HG02571 (cell line): ENCODE data around the gene NAB1.
A peak's percentile ranks its signal among the peaks of the same experiment; 100 is the strongest.
"Not testable (repeated sequence)": the region's sequence is repeated elsewhere in the genome, so short reads cannot be mapped to it uniquely, and the experiment has no call there.

Experiments used
- ATAC-seq: cut with Tn5 transposase; IDR thresholded peaks from one replicate; pipeline ENCODE4 v1.9.1; 2021; ENCODE audit warnings: mild to moderate bottlenecking, moderate library complexity; ENCODE audit not compliant: unreplicated experiment

The NAB1 gene, protein sequence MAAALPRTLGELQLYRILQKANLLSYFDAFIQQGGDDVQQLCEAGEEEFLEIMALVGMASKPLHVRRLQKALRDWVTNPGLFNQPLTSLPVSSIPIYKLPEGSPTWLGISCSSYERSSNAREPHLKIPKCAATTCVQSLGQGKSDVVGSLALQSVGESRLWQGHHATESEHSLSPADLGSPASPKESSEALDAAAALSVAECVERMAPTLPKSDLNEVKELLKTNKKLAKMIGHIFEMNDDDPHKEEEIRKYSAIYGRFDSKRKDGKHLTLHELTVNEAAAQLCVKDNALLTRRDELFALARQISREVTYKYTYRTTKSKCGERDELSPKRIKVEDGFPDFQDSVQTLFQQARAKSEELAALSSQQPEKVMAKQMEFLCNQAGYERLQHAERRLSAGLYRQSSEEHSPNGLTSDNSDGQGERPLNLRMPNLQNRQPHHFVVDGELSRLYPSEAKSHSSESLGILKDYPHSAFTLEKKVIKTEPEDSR

DNA sequence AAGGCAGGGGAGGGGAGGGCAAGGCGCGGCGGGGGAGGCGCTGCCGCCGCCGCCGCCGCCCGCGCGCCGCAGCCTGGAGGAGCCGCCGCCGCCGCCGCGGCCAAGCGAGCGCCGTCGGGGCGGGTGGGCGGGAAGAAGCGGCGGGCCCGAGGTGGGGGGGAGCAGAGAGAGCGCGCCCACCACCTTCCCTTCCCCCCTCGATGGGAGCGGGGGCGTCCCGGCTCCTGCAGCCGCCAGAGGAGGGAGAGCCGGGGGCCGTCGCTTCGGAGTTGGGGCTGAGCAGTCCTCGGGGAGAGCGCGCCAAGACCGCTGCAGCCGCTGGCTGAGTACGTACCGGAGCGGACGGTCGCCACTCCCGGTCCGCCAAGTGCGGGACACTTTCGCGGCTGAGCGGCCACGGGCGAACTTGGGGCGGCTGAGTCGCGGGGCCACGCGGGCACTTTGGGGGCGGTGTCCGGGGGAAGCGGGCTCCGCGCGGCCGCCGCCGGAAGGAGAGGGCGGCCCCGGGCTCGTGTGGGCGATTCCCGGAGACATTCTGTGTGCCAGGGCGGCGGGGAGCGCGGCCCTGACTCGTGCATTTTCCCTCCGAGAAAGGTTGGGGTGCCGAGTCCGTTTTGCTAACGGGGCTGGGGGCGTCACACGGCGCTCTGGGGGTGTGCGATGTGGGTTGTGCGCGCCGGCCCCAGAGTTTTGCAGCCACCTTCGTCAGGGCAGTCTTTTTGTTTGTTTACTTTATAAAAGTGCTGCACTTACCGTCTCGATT, at the start of gene NAB1:
TSS of gene NAB1 (plus strand) at position 49 of the 763 bp plus-strand sequence. CDS start 10,094 bp downstream, outside the sequence.
- peak; percentile 52 for ATAC-seq

DNA sequence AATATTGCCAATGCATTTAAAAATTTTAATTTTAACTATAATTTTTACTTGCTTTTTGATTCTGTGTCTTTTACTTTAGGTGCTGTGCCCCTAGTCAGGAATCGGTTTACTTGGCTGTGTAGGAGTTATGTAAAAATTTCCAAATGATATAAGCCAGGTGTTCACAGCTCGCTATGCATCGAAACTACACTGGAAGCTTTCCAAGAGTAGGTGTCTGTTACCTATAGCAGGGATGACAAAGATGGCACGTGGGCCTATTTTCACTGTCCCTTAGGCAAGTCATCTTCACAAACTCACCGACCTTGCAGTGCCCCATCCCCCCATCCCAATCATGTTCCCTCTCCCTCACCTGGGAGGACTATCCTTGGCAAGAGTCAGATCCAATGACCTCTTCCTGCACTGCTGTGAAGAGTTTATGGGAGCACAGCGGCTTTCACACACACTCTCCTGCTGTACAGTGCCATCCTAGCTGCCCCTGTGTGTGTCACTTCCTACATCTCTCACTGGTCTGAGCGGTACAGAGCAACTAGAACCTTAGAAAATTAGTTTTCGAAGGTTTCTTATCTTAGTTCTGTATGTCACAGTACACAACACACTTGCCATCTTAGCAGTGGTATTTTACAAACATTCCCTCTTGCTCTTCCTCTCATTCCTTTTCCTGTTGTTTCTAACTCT, 49.2 kb upstream of the NAB1 start:
- no peak for ATAC-seq

DNA sequence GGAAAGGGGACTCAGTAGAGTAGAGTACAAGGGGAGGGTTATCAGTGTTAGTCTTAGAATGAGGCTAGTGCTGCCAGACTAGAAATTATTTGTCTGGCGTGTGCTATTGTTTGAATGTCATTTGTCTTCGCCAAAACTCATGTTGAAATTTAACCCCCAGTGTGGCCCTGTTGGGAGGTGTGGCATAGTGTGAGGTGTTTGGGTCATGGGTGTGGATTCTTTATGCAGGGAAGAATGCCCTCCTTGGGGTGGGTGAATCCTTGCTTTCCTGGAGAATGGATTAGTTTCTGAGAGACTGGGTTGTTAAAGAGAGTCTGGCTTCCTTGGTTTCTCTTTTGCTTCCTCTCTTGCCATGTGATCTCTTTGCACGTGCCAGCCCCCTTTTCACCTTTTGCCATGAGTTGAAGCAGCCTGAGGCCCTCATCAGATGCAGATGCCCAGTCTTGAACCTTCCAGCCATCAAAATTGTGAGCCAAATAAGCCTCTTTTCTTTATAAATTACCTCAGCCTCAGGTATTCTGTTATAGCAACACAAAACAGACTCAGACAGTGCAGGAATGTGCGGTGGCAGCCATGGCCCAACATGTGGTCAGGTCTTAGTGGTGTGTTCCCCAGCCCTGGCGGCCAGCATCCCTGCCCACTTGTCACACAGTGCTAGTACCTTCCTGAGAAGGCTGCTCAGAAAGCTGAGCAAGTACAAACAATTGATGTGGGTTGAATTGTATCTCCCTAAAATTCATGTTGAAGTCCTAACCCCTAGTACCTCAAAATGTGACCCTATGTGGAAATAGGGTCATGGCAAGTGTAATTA, 48.4 kb upstream of the NAB1 start:
- no peak for ATAC-seq

DNA sequence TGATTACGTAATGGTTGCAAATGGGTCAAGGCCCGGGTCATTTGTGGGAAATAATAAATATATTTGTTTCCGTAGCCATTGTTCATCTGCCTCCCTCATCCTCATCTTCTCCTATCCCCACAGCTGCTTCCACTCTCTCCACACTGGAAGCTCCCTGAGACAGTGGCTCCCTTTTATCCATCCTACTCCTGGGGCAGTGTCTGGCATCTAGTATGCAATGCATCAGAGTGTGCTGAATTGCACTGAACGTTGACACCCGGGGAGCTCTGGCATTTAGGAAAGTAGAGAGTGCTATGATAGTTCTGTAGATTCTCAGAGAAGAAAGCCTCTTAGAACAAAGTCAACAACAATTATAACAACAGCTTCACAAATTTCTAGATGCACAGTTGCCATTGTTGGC, 45.5 kb upstream of the NAB1 start:
- no peak for ATAC-seq

DNA sequence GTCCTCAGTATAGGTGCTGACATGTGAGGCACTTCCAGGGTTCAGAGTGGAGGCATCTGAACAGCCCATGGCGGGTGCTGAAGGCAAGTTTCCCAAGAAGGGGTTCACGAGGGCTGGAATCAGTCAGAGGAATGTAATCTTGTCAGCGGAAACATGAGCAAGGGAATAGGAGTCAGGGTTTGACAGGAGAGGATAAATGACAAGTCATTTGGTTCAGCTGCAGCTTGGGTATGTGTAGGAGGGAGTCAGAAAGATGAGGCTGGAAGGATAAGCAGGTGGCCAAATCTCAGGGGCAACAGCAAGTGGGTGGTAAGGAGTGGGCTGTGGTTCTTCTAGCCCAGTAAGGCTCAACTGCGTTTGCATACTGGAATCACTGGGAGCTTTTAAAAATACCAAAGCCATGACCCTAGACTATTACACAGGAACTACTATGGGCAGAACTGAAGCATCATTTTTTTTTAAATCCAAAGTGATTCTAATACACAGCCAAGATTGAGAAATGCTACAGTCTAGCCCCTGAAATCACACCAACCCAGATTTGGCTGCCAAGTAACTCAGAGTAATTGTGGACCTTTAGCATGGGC, 41.8 kb upstream of the NAB1 start:
- peak; percentile 73 for ATAC-seq

DNA sequence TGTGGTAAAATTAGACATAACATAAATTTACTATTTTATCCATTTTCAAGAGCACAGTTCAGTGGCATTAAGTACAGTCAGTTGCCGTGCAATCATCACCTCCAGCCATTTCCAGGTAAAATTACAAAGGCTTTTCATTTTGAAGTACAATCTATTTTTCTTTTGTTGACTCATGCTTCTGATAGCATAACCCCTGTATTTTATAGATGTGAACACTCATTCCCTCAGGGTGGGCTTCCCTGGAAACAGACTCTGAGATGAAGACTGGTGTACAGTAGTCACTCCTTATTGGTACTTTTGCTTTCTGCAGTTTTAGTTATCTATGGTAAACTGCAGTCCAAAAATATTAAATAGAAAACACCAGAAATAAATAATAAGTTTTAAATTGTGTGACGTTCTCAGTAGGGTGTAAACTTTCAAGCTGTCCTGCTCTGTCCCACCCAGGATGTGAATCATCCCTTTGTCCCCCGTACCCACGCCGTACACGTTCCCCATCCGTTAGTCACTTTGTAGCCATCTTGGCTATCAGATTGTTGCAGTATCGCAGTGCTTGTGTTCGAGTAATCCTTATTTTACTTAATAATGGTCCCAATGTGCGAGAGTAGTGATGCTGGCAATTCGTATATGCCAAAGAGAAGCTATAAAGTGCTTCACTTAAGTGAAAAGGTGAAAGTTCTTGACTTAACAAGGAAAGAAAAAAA, 41.1 kb upstream of the NAB1 start:
- ATAC-seq: no peak

DNA sequence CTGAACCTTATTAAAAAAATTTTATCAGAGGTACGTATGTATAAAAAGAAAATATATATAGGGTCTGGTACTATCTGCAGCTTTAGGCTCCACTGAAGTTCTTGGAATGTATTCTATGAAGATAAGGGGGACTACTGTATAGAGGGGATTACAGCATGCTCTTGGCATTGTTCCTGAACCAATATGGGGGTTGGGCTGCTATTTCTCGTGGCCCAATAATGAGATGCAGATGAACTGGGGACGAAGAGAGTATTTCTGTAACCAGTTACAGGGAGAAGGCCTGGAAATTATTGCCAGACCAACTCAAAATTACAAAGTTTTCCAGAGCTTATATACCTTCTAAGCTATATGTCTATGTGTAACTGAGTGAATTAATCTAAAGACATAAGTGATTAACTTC, 40.0 kb upstream of the NAB1 start:
- ATAC-seq: not testable (repeated sequence)

DNA sequence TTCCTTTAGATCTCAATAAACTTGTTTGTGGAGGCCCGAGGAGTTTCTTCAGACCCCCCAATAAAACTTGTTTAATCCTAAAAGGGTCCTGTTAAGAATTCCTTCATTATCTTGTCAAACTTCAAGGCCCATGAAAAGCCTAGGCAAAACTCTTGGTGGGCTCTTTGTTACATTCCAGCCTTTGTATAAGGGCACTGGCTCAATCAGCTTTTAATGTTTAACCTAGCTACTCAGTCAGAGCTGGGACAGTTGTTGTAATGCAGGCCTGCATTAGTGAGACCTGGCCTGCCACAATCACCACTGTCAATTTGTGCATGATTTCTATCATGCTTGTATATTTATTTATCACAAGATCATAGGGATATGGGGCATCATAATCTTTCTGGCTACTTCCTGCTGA, 39.5 kb upstream of the NAB1 start:
- ATAC-seq: not testable (repeated sequence)

DNA sequence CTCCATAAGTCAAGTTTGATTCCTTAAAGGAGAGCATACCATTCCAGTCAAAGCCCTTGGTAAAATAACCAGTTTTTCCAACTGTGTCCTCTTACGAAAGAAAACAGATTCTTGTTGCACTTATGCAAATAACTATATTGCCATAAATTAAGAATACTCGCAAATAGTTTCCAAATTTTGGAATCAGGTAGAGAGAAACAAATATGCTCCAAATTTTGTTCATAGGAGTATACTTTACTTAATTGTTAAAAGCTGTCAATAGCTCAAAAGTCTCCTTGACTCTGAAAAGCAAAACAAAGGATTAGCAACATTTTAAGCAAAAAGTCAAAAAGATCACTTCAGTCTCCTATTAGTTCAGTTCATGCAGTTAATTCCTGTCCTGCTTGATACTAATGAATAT, 38.4 kb upstream of the NAB1 start:
- not testable (repeated sequence) for ATAC-seq

DNA sequence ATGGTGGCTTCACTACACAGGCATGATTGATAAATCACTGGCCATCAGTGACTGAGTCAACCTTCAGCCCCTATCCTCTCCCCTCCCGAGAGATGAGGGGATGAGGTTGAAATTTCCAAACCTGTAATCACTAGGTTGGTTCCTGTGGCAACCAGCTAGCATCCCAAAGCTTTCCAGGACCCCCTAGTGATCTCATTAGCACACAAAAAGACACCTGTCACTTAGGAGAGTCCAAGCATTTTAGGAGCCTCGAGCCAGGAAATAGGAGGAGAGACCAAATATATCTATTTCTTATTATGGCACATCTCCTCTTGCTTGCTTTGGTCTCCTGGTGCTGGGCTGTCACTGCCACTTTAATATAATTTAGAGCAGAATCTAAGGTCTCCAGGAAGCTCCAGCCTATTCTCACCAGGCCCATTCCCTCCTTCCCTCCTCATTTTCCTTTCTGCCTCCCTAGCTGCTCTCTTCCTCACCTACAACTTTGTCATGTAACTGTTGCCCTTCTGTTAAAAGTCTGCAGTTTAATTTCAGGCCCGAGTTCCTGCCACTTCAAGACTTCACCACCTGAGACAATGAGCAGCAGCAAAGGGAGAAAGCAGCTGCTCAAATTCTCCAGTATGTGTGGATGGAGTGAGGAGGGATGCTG, 33.2 kb upstream of the NAB1 start:
- no peak for ATAC-seq

DNA sequence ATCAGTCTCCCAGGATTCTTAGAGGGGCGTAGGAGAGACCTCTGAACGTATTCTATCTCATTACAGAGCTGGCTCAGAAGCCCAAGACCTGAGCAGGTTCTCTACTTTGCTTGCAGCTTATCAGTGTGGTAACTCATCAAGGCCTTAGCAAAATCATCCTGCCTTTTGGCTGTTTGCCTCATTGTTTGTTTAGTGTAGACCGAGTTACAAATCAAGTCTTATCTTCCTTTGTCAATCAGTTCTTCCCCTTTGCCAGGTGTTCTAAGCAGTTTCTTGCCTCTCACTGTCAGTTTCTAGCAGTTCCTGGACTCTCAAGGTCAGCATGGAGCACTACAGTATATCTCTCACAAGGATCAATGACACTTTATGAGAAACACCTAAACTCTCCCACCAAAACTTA, 30.9 kb upstream of the NAB1 start:
- ATAC-seq: no peak

DNA sequence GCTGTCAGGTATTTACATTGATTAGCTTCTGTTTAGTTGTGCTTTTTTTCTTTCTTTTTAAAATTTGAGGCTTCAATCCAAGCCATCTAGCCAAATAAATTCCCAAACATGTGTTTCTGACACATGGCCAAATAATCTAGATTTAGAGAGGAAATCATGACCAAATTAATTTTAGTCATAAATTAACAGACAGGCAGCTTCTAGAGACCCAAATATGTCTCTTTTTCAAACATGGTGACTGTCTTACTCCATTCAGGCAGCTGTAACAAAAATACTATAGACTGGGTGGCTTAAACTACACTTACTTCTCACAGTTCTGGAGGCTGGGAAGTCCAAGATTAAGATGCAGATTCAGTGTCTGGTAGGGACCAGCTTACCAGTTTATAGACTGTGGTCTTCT, 23.2 kb upstream of the NAB1 start:
- ATAC-seq: no peak

DNA sequence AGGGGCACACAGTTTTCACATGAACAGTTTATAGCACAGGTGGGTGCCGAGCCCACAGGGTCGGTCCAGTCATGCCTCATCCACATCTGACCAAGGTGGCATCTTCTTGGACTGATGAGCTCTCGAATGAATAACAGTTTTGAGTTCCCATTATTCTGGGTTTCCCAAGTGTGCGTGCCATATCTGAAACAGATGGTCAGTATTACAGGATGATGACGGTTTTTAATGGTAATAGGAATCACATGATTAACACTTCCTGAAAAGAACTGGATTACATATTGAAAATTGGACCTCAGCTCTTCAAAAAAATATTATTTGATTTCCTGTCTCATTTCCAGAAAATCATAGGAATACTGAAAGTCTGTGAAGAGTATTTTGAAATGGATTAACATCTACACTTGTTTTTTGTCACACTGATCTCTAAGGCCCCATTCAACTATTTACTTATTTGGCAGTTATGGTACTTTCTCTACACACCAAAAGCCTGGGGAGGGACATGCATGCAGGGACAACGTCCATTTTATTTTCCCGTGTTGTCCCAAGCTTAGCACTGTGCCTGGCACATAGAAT, 22.2 kb upstream of the NAB1 start:
- ATAC-seq: no peak

DNA sequence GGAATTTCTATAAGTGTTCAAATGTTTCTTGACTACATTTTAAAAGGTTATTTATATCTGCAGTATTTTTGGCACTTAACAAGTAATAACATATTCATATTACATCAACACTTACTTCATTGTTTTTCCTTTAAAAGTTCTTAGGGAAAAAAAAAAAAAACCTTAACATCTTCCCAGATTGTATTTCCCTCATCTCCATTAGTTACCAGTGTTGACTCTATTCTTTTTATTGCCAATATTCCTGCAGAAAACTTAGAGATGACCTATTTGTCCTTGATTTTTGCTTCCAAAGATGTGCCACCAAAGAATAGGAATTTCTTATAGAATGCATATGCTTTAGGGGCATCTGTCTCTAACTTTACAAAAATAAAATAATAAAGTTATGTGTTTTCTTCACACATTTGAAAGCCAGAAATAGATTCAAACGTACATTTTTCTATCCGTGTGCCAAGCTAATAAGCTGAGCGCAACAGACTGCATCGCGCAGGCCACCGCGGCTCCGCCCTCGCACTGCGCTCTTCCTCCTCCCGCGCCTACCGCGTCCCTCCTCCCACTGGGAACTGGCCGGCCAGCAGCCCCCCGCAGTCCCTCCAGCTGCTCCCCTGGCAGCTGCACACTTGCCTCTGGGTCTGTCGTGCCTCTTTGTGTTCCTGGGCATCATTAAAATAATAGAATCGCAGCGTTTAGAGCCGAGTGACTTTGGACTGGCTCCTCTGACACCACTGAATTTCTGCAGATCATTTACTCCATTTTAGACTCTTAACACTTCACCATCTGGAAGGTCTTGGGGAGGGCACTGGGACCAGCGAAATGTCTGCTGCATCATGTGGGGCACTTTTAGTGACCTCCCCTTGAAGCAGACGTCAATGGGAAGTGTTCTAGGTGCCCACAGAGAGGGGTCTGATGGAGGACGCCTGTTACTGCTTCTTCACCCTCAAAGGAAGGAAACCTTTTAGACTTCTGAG, 21.2 kb upstream of the NAB1 start:
- peak; percentile 77 for ATAC-seq

DNA sequence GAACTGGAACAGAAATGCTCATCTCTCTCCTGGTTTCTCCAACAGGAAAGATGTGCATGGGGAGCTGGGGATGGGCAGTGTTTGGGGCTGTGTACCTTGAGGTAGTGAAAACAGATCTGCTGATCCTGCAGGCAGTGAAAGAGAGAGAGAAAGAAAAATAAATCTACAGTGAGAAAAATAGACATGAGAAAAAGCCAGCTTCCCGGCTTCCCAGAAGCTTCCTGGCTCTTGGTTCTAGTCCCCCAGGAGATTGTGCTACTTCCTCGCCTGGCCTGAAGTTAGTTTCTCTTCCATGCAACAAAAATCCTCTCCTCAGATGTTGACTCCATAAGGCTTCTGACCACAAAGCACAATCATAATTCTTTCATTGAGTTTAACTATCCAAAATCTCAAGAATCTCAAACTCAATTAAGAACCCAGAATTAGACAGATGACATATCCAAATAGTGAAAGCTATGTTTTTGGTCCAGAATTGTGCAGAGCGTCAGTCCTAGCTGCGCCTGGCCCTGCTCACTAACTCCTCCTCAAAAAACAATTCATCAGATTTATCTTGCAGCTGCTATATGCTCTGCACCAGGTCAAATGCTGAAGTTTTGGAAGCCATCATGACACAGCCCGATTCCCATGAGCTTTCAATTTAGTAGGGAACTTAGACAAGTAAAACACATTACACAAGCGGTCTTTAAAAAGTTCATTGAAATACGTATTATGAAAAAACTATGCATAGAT, 20.1 kb upstream of the NAB1 start:
- peak; percentile 6 for ATAC-seq

DNA sequence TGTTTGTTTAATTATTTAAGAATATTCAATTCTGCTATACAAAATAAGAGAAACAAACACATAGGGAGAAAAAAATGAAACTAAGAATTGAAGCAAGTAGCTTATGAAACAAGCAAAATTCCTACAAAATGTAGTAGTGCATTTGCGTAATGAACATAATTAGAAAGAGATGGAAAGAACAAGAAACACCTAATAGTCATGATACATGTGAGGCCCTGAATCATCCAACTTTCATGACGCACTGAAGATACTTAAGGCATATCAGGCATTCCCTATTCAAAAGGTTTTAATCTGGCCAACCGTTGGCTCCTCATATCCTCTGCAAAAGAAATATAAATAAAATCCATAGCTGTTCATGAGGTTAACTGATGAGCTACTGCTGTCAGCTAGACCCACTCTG, 14.5 kb upstream of the NAB1 start:
- no peak for ATAC-seq

DNA sequence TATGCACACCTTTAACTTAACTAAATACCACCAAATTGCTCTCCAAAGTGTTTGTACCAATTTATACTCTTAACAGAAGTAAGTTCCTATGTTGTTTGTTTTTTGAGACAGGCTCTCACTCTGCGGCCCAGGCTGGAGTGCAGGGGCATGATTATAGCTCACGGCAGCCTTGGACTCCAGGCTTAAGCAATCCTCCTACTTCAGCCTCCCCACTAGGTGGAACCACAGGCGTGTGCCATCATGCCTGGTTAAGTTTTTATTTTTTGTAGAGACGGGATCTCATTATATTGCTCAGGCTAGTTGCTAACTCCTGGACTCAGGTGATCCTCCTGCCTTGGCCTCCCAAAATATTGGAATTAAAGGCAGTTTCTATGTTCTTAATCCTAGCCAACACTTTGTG, 13.1 kb upstream of the NAB1 start:
- ATAC-seq: no peak
